K562 (cell line): ENCODE measurements around the gene CDK9. TPM values are rescaled to one million over a fixed set of nuclear protein-coding genes. Genes with fewer than 3 reads are reported as not detected.

Source experiments
- ATAC-seq: fragments of 200-7000 bp; cut with Tn5 transposase; 3 replicates; pipeline ENCODE4 v1.9.1; 2020; ENCODE audit warnings: moderate library complexity
- BruUV-seq: library from RNA; stranded (reverse); fragments of 400-500 nt; replicated peaks from 2 replicates; lab custom pipeline; 2021; lab: Mats Ljungman, UMichigan
- CTCF ChIA-PET: fragments of 300-600 bp; formaldehyde crosslinking; extraction: SDS; loops from one replicate; lab custom pipeline; 2021; ENCODE audit warnings: low intra/inter-chr PET ratio; lab: Yijun Ruan, JAX
- POLR2A ChIA-PET: fragments of 300-600, 350-650 bp; sonication (Branson Sonifier 250); formaldehyde crosslinking; extraction: SDS; loops from one replicate; lab custom pipeline; 2021; ENCODE audit warnings: antibody characterized with exemption, inconsistent platforms; lab: Yijun Ruan, JAX
- DNase-seq, 4 experiments: peaks; one replicate each; pipeline versions ENCODE4 v3.0.0 to v3.0.0-alpha.2; 2011 to 2018; ENCODE audit warnings: low spot score in 3 of 4, mixed read lengths in 3 of 4; ENCODE audit errors: extremely low read depth in 1 of 4
- FAIRE-seq: peaks from 2 replicates; lab custom pipeline; 2011; peaks lifted over from hg19 to GRCh38; lab: Jason Lieb, UNC
- H2AFZ ChIP-seq: 2 replicates; pipeline ENCODE4 v1.6.0; 2011; ENCODE audit warnings: low read depth, low read length, control low read depth, inconsistent platforms
- H3K27ac ChIP-seq: fragments of 200-600 bp; 3 replicates; pipeline ENCODE4 v1.8.0; 2011; ENCODE audit warnings: low read depth, mild to moderate bottlenecking, control low read depth, inconsistent platforms, low read length, moderate library complexity, mixed read lengths; ENCODE audit errors: extremely low read depth
- H3K27me3 ChIP-seq, 2 experiments: fragments of 300-600 bp in 1 of 2; 2 replicates in 1 of 2; 3 replicates in 1 of 2; pipeline versions ENCODE4 v1.6.0 to v1.8.0; 2011; ENCODE audit warnings: inconsistent platforms in 2 of 2, low read length in 2 of 2, mild to moderate bottlenecking in 1 of 2, mixed read lengths in 1 of 2, moderate library complexity in 1 of 2; ENCODE audit not compliant: control insufficient read depth in 2 of 2, insufficient read depth in 2 of 2
- H3K36me3 ChIP-seq: fragments of 300-600 bp; 3 replicates; pipeline ENCODE4 v1.8.0; 2011; ENCODE audit warnings: mild to moderate bottlenecking, low read length, inconsistent platforms; ENCODE audit not compliant: control insufficient read depth, insufficient read depth
- H3K4me1 ChIP-seq, 2 experiments: fragments of 200-600 bp in 1 of 2; replicated peaks in 1 of 2; 2 replicates in 1 of 2; 3 replicates in 1 of 2; pipeline versions ENCODE4 v1.5.1 to v1.8.0; 2011; ENCODE audit warnings: inconsistent platforms in 2 of 2, low read length in 2 of 2, mild to moderate bottlenecking in 1 of 2, mixed read lengths in 1 of 2, moderate library complexity in 1 of 2; ENCODE audit not compliant: control insufficient read depth in 2 of 2, insufficient read depth in 2 of 2
- H3K4me2 ChIP-seq: 2 replicates; pipeline ENCODE4 v1.6.1; 2011; ENCODE audit warnings: low read length, control low read depth, inconsistent platforms, mixed read lengths; ENCODE audit not compliant: insufficient read depth
- H3K4me3 ChIP-seq: fragments of 200-600 bp; sonication (generic), shearing (Covaris generic); 2 replicates; pipeline ENCODE4 v1.5.1; 2016; ENCODE audit warnings: control low read depth, inconsistent platforms
- H3K79me2 ChIP-seq: fragments of 200-600 bp; 3 replicates; pipeline ENCODE4 v1.8.0; 2011; ENCODE audit warnings: low read length, inconsistent platforms; ENCODE audit not compliant: control insufficient read depth, insufficient read depth
- H3K9ac ChIP-seq, 2 experiments: 2 replicates each; pipeline versions ENCODE4 v1.6.0 to v1.6.1; 2011; ENCODE audit warnings: low read depth in 2 of 2, low read length in 2 of 2, control low read depth in 1 of 2, inconsistent platforms in 1 of 2, mild to moderate bottlenecking in 1 of 2, mixed read lengths in 1 of 2; ENCODE audit not compliant: insufficient read depth in 1 of 2
- H3K9me1 ChIP-seq: one replicate; pipeline ENCODE4 v1.6.0; 2011; ENCODE audit warnings: inconsistent platforms, mild to moderate bottlenecking, low read length, moderate library complexity; ENCODE audit not compliant: control insufficient read depth, insufficient read depth
- H3K9me3 ChIP-seq: replicated peaks from 2 replicates; pipeline ENCODE4 v1.5.1; 2011; ENCODE audit warnings: low read depth, low read length, inconsistent platforms; ENCODE audit not compliant: control insufficient read depth, insufficient read depth
- H4K20me1 ChIP-seq: replicated peaks from 2 replicates; pipeline ENCODE4 v1.6.1; 2011; ENCODE audit warnings: low read length, inconsistent platforms, mixed read lengths; ENCODE audit not compliant: control insufficient read depth, insufficient read depth
- ADNP ChIP-seq: fragments of 200-800 bp; sonication (Bioruptor generic); IDR thresholded peaks from 2 replicates; pipeline ENCODE4 v1.6.1; 2016; ENCODE audit warnings: missing genetic modification characterization, missing compliant biosample characterization
- BCOR ChIP-seq: fragments of 450-650 bp; IDR thresholded peaks from 2 replicates; pipeline ENCODE4 v1.6.1; 2016
- HDAC2 ChIP-seq: fragments of 450-650 bp; IDR thresholded peaks from 2 replicates; pipeline ENCODE4 v1.6.1; 2016; ENCODE audit warnings: mild to moderate bottlenecking
- KDM1A ChIP-seq, 2 experiments: fragments of 450-650 bp; IDR thresholded peaks; 2 replicates each; pipeline ENCODE4 v1.6.1; 2016; ENCODE audit warnings: mild to moderate bottlenecking in 2 of 2
- PTBP1 ChIP-seq: fragments of 200-400 bp; formaldehyde crosslinking; IDR thresholded peaks from 2 replicates; pipeline ENCODE4 v1.6.1; 2017; ENCODE audit warnings: low read depth, low read length
- PYGO2 ChIP-seq: fragments of 450-650 bp; IDR thresholded peaks from 2 replicates; pipeline ENCODE4 v1.6.1; 2016; ENCODE audit warnings: mild to moderate bottlenecking, missing genetic modification characterization, moderate library complexity, missing compliant biosample characterization
- ZNF511 ChIP-seq: sonication (generic); formaldehyde crosslinking; IDR thresholded peaks from 2 replicates; pipeline ENCODE4 v1.8.0; 2022; ENCODE audit warnings: mild to moderate bottlenecking, missing genetic modification reagents
- ZNF644 ChIP-seq: fragments of 200-800 bp; sonication (Bioruptor generic); IDR thresholded peaks from 2 replicates; pipeline ENCODE4 v1.6.1; 2016; ENCODE audit warnings: low read depth, missing genetic modification characterization, missing compliant biosample characterization
- WGBS: fragments of 100-300 bp; shearing (Covaris generic); methylation state at CpG from one replicate; pipeline ENCODE4 v1.1.6; 2016; ENCODE audit warnings: low coverage, mixed read lengths; ENCODE audit not compliant: insufficient coverage; ENCODE audit errors: missing lambda C conversion rate; 5-methylcytosine and 5-hydroxymethylcytosine counted together
- in situ Hi-C: fragments of 300-500 bp; cut with MboI; formaldehyde crosslinking; loops from 4 replicates; pipeline ENCODE4 v1.15.0; 2018; ENCODE audit warnings: inconsistent platforms, mixed read lengths
- intact Hi-C: fragments of 100-400 bp; cut with micrococcal nuclease; formaldehyde crosslinking; loops from 2 replicates; pipeline ENCODE4 v1.14.2; 2022
- polyA plus RNA-seq, 8 experiments: library from polyadenylated mRNA; depleted of rRNA in 4 of 8; stranded (reverse) in 5 of 8; unstranded in 3 of 8; fragments of >200 nt; fragmentation: Nextera tagmentation in 2 of 8; fragmentation: Illumina TruSeq in 1 of 8; extraction: Ambion mirVana in 2 of 8; extraction: Trizol in 1 of 8; gene quantifications; 2 replicates each; pipeline versions ENCODE4 v1.2.1 to v1.2.3, GENCODE V29; 2011 to 2014; ENCODE audit warnings: inconsistent platforms in 1 of 8, missing spikeins in 1 of 8
- total RNA-seq, 7 experiments: library from RNA; depleted of rRNA in 6 of 7; stranded (reverse); fragments of >200 nt in 6 of 7; fragmentation: Illumina TruSeq in 2 of 7; extraction: Trizol in 2 of 7; gene quantifications; 2 replicates each; pipeline versions ENCODE4 v1.2.1 to v1.2.3, GENCODE V29; 2011 to 2021; ENCODE audit warnings: low replicate concordance in 1 of 7

CDK9 gene
- total and polyA plus RNA-seq, 9 of the 15 experiments (the other 6 are each of a cell fraction or from before 2014, with no cell fraction given), result 4.2 to 78.6 (median 33.0) TPM

GRCh38 chr9:127810378-127811187 lies 24.7 kb downstream of the CDK9 start:
- Histone ChIP-seq H3K27ac (no peak overlapping the region; the same call in 2 of the 3 replicates), H4K20me1 (peaks cover 7% of the 10 kb centered on the region), H3K79me2 (peaks cover 3% of the 10 kb centered on the region; the same call in 1 of the 3 replicates), H3K9ac (peak overlapping the region in 1 of 2 experiments; percentile 70; a peak in 1 of 4 replicates), H3K4me2 (peak overlapping the region; percentile 57; the same call in 1 of the 2 replicates), H3K9me3 (no peaks in the 10 kb centered on the region), H3K27me3 (no peaks in the 10 kb centered on the region), H2AFZ (no peak overlapping the region), H3K4me1 (peaks cover 12 to 40% of the 10 kb centered on the region in 2 experiments), H3K4me3 (no peak overlapping the region), H3K36me3 (peaks cover 86% of the 10 kb centered on the region), H3K9me1 (peaks cover 2% of the 10 kb centered on the region)
- DNase-seq (no peak), FAIRE-seq (no peak), ATAC-seq (no peak)
- 88% methylated on average over 10 of the region's 10 CpGs for WGBS
- in situ Hi-C loops (no loop called here), intact Hi-C loops (no loop called here)
- ChIA-PET CTCF (no interaction called here), POLR2A (interaction anchor here (1.0 to 1.8 kb wide), 4 partner anchors 8 to 22 kb away, joined by 3 to 6 read pairs (median 4); partner anchors contain the start of gene FPGS)
- BruUV-seq, result no TSS peak
- TF ChIP-seq ADNP (peak; percentile 62; the same call in 1 of the 2 replicates), ZNF511 (CRISPR knock-in tag) (no peak), PYGO2 (tag) (no peak), HDAC2 (0 out of 2 replicates have a peak, but pooled peaks have one; percentile 36), ZNF644 (tag) (no peak), BCOR (peak; percentile 83), PTBP1 (0 out of 2 replicates have a peak, but pooled peaks have one; percentile 31), KDM1A (IDR thresholded peaks at IDR 0.05) (0 out of 4 replicates have a peak, but pooled peaks of 1 of the 2 experiments have one; percentile 23)
